OCI-LY7 (cell line): ENCODE data around the gene DAB1. TPM values are rescaled to one million over a fixed set of nuclear protein-coding genes. Genes with fewer than 3 reads are reported as not detected.

Experiments
- BruUV-seq: library from RNA; stranded (reverse); fragments of 400-500 nt; replicated peaks from 2 replicates; lab custom pipeline; 2021; lab: Mats Ljungman, UMichigan
- CTCF ChIA-PET: fragments of 300-600 bp; sonication (Branson Sonifier 250); formaldehyde crosslinking; loops from one replicate; lab custom pipeline; 2022; ENCODE audit warnings: antibody characterized with exemption; ENCODE audit not compliant: unreplicated experiment; lab: Charles Lee
- POLR2A ChIA-PET: fragments of 300-600 bp; sonication (Branson Sonifier 250); formaldehyde crosslinking; loops from one replicate; lab custom pipeline; 2022; ENCODE audit warnings: antibody characterized with exemption; lab: Charles Lee
- DNase-seq: peaks from one replicate; pipeline ENCODE4 v3.0.0-alpha.2; 2015; ENCODE audit warnings: low spot score
- H2AFZ ChIP-seq: fragments of 200-600 bp; sonication (generic), shearing (Covaris generic); 2 replicates; pipeline ENCODE4 v1.6.1; 2014; ENCODE audit warnings: mild to moderate bottlenecking, antibody characterized with exemption, low read length, moderate library complexity
- H3K27ac ChIP-seq: fragments of 200-600 bp; sonication (generic); 2 replicates; pipeline ENCODE4 v1.5.1; 2014; ENCODE audit warnings: mixed run types, low read depth, mild to moderate bottlenecking, moderate library complexity, low read length, inconsistent platforms; ENCODE audit not compliant: poor library complexity, severe bottlenecking
- H3K36me3 ChIP-seq: fragments of 200-600 bp; sonication (generic); 2 replicates; pipeline ENCODE4 v1.6.1; 2014; ENCODE audit warnings: mild to moderate bottlenecking, antibody characterized with exemption, low read length, moderate library complexity, mixed read lengths; ENCODE audit not compliant: insufficient read depth
- H3K4me1 ChIP-seq: fragments of 200-600 bp; sonication (generic); 2 replicates; pipeline ENCODE4 v1.5.1; 2014; ENCODE audit warnings: mild to moderate bottlenecking, low read length; ENCODE audit not compliant: insufficient read depth, poor library complexity, severe bottlenecking
- H3K4me2 ChIP-seq: fragments of 200-600 bp; sonication (generic); 2 replicates; pipeline ENCODE4 v1.6.1; 2014; ENCODE audit warnings: mild to moderate bottlenecking, low read length
- H3K4me3 ChIP-seq: fragments of 200-600 bp; sonication (generic); 2 replicates; pipeline ENCODE4 v1.5.1; 2014; ENCODE audit warnings: mild to moderate bottlenecking, low read depth, low read length; ENCODE audit not compliant: poor library complexity, severe bottlenecking
- H3K79me2 ChIP-seq: fragments of 200-600 bp; sonication (generic); 2 replicates; pipeline ENCODE4 v1.6.1; 2016; ENCODE audit warnings: low read depth, mild to moderate bottlenecking, low read length, moderate library complexity, mixed read lengths; ENCODE audit not compliant: insufficient read depth
- H3K9me2 ChIP-seq: fragments of 200-600 bp; sonication (generic); 2 replicates; pipeline ENCODE4 v1.6.1; 2016; ENCODE audit warnings: mild to moderate bottlenecking, low read length, mixed read lengths; ENCODE audit not compliant: insufficient read depth
- H3K9me3 ChIP-seq: fragments of 200-600 bp; sonication (generic); 2 replicates; pipeline ENCODE4 v1.6.1; 2014; ENCODE audit warnings: mild to moderate bottlenecking, mixed run types, low read length, mixed read lengths
- H4K20me1 ChIP-seq: fragments of 200-600 bp; sonication (generic); 2 replicates; pipeline ENCODE4 v1.6.1; 2014; ENCODE audit warnings: mild to moderate bottlenecking, antibody characterized with exemption, low read length, moderate library complexity, mixed read lengths; ENCODE audit not compliant: insufficient read depth
- CTCF ChIP-seq: fragments of 200-600 bp; sonication (generic); conservative IDR thresholded peaks from 2 replicates; pipeline ENCODE4 v1.5.1; 2014; ENCODE audit warnings: mild to moderate bottlenecking, antibody characterized with exemption, low read length, moderate library complexity, mixed read lengths
- EZH2phosphoT487 ChIP-seq: fragments of 200-600 bp; sonication (generic); IDR thresholded peaks from 2 replicates; pipeline ENCODE4 v1.6.1; 2018; ENCODE audit warnings: low read depth, borderline replicate concordance, mild to moderate bottlenecking, mixed run types, antibody characterized with exemption, low read length, moderate library complexity, mixed read lengths
- intact Hi-C: fragments of 100-400 bp; cut with micrococcal nuclease; formaldehyde crosslinking; loops from one replicate; pipeline ENCODE4 v1.10.0; 2022; ENCODE audit not compliant: unreplicated experiment
- total RNA-seq, 2 experiments: library from RNA; depleted of rRNA in 1 of 2; stranded (reverse); fragments of >200 nt in 1 of 2; shearing (Covaris generic) in 1 of 2; gene quantifications; 2 replicates each; pipeline ENCODE4 v1.2.3, GENCODE V29; 2014 to 2022

DAB1 gene
- total RNA-seq, 2 experiments from 2014 or later = not detected

- no peaks in the 10 kb centered on the region for H3K4me1 ChIP-seq
- intact Hi-C loops = no loop called here
- ChIA-PET CTCF (no interaction called here), POLR2A (interaction anchor here (0.6 kb wide), 1 partner anchor 15 kb away, joined by 4 read pairs; no protein-coding TSS in a partner anchor)
- no peak for TF ChIP-seq CTCF
- TF ChIP-seq EZH2phosphoT487 = no peak
- H3K27ac ChIP-seq = no peak overlapping the region
- no peaks in the 10 kb centered on the region for H3K79me2 ChIP-seq
- H3K9me3 ChIP-seq = no peaks in the 10 kb centered on the region
- no peaks in the 10 kb centered on the region for H4K20me1 ChIP-seq
- no peak for DNase-seq
- no peaks in the 10 kb centered on the region for H3K36me3 ChIP-seq
- no TSS peak for BruUV-seq
- H3K9me2 ChIP-seq = no peaks in the 10 kb centered on the region
- H2AFZ ChIP-seq = no peak overlapping the region
- no peak overlapping the region for H3K4me3 ChIP-seq
- no peak overlapping the region for H3K4me2 ChIP-seq
Observed at GRCh38 chr1:56975446-56975845, 448.4 kb downstream of the DAB1 start.

GRCh38 chr1:56973923-56974742, 449.7 kb downstream of the DAB1 start:
- no peak for DNase-seq
- intact Hi-C loops = no loop called here
- no peak for TF ChIP-seq EZH2phosphoT487
- no peak for TF ChIP-seq CTCF
- H4K20me1 ChIP-seq = no peaks in the 10 kb centered on the region
- CTCF ChIA-PET = no interaction called here
- no peaks in the 10 kb centered on the region for H3K9me2 ChIP-seq
- no peak overlapping the region for H2AFZ ChIP-seq
- no peaks in the 10 kb centered on the region for H3K9me3 ChIP-seq
- H3K79me2 ChIP-seq = no peaks in the 10 kb centered on the region
- BruUV-seq = no TSS peak
- no peak overlapping the region for H3K27ac ChIP-seq
- H3K4me3 ChIP-seq = no peak overlapping the region
- H3K4me2 ChIP-seq = no peak overlapping the region
- POLR2A ChIA-PET = no interaction called here
- H3K36me3 ChIP-seq = no peaks in the 10 kb centered on the region
- no peaks in the 10 kb centered on the region for H3K4me1 ChIP-seq

GRCh38 chr1:56972976-56973375, 450.9 kb downstream of the DAB1 start:
- Histone ChIP-seq H3K9me2 (no peaks in the 10 kb centered on the region), H2AFZ (no peak overlapping the region), H3K27ac (no peak overlapping the region), H3K4me1 (no peaks in the 10 kb centered on the region), H3K36me3 (no peaks in the 10 kb centered on the region), H4K20me1 (no peaks in the 10 kb centered on the region), H3K9me3 (no peaks in the 10 kb centered on the region), H3K79me2 (no peaks in the 10 kb centered on the region), H3K4me3 (no peak overlapping the region), H3K4me2 (no peak overlapping the region)
- TF ChIP-seq CTCF (no peak), EZH2phosphoT487 (no peak)
- BruUV-seq = no TSS peak
- no peak for DNase-seq
- intact Hi-C loops = no loop called here
- ChIA-PET CTCF (no interaction called here), POLR2A (interaction anchor here (0.6 kb wide), 1 partner anchor 162 kb away, joined by 3 read pairs; no protein-coding TSS in a partner anchor)
